ENCODE data around the gene SIRT1. TPM values are rescaled to one million over a fixed set of nuclear protein-coding genes. Genes with fewer than 3 reads are reported as not detected.

The SIRT1 gene
- total RNA-seq, 1 experiment from 2014 or later: 22.8 TPM

- H2AFZ ChIP-seq (ENCODE audit: low read depth, low read length, poor library complexity, severe bottlenecking): no peak overlapping the region
- no peak for ATAC-seq
- no peak overlapping the region for H3K27ac ChIP-seq (ENCODE audit: low read depth, low read length)
- CTCF ChIA-PET: no interaction called here
- intact Hi-C loops (cut with micrococcal nuclease): no loop called here
- H3K79me2 ChIP-seq (ENCODE audit: insufficient read depth, low read length): no peaks in the 10 kb centered on the region
- no peaks in the 10 kb centered on the region for H3K4me1 ChIP-seq (ENCODE audit: control insufficient read depth in 1 of 2, insufficient read depth in 2 of 2, low read length in 2 of 2)
- DNase-seq (ENCODE audit: low read depth, low spot score): no peak
- H3K4me3 ChIP-seq (replicated peaks in 1 of 2; ENCODE audit: low read depth in 1 of 2, low read length in 2 of 2): no peak overlapping the region
- H3K27me3 ChIP-seq (ENCODE audit: insufficient read depth, low read length): no peaks in the 10 kb centered on the region
- RAD21 ChIA-PET (ENCODE audit: low non-redundant PET in 1 of 2, low total read pairs in 2 of 2, uncharacterized antibody in 2 of 2, unreplicated experiment in 2 of 2): no interaction called here
- no peak overlapping the region for H3K4me2 ChIP-seq (ENCODE audit: low read length)
- POLR2A ChIA-PET: no interaction called here
- H4K20me1 ChIP-seq (ENCODE audit: insufficient read depth): no peaks in the 10 kb centered on the region
- H3K9me2 ChIP-seq (ENCODE audit: insufficient read depth): no peaks in the 10 kb centered on the region
- BruUV-seq (replicated peaks): no TSS peak
- H3K9me3 ChIP-seq (ENCODE audit: control insufficient read depth in 1 of 2, insufficient read depth in 1 of 2, low read depth in 1 of 2, low read length in 2 of 2): no peaks in the 10 kb centered on the region
- TF ChIP-seq EZH2phosphoT487 (IDR thresholded peaks at IDR 0.05; ENCODE audit: borderline replicate concordance) (no peak), POLR2A (IDR thresholded peaks at IDR 0.05; ENCODE audit: borderline replicate concordance, extremely low read depth, insufficient read depth, insufficient read length) (no peak), SIN3A (IDR thresholded peaks at IDR 0.05; ENCODE audit: low read depth) (no peak), POLR2AphosphoS5 (IDR thresholded peaks at IDR 0.05; ENCODE audit: low read depth, low read length) (no peak), TCF7L2 (IDR thresholded peaks at IDR 0.05; ENCODE audit: borderline replicate concordance, extremely low read depth, insufficient read depth, insufficient read length) (no peak), EZH2 (IDR thresholded peaks at IDR 0.05) (no peak), ATF3 (IDR thresholded peaks at IDR 0.05) (no peak), CBX3 (IDR thresholded peaks at IDR 0.05; ENCODE audit: low read depth) (no peak), ELF1 (IDR thresholded peaks at IDR 0.05; ENCODE audit: borderline replicate concordance, low read depth) (no peak), SP1 (IDR thresholded peaks at IDR 0.05; ENCODE audit: low read depth) (no peak), CEBPB (IDR thresholded peaks at IDR 0.05; ENCODE audit: low read depth) (no peak), RAD21 (IDR thresholded peaks at IDR 0.05; ENCODE audit: low read depth) (no peak), SRF (IDR thresholded peaks at IDR 0.05; ENCODE audit: low read depth) (no peak), CTCF (IDR thresholded peaks at IDR 0.05 in 2 of 3, conservative IDR thresholded peaks at IDR 0.05 in 1 of 3; ENCODE audit: borderline replicate concordance in 1 of 3, insufficient read depth in 1 of 3, low read depth in 2 of 3, low read length in 2 of 3) (no peak), EGR1 (IDR thresholded peaks at IDR 0.05; ENCODE audit: low read depth) (no peak), YY1 (IDR thresholded peaks at IDR 0.05; ENCODE audit: extremely low read depth, insufficient replicate concordance, low read depth, low read length) (no peak), MAX (IDR thresholded peaks at IDR 0.05) (no peak), FOSL1 (IDR thresholded peaks at IDR 0.05; ENCODE audit: low read depth) (no peak)
- no peak overlapping the region for H3K9ac ChIP-seq (ENCODE audit: low read length)
- peaks cover under 1 to 18% of the 10 kb centered on the region in 2 experiments; a peak in 1 of 4 replicates for H3K36me3 ChIP-seq (ENCODE audit: control insufficient read depth in 1 of 2, insufficient read depth in 2 of 2, low read length in 2 of 2)
These were observed 33.2 kb downstream of the SIRT1 start for GRCh38 chr10:67917679-67918078.

All from HCT116 (cell line).